SK-N-MC (cell line): ENCODE measurements around the gene SLCO4A1.

Experiments
- DNase-seq: peaks from one replicate; pipeline ENCODE4 v3.0.0-alpha.2; 2011; ENCODE audit warnings: low read depth, low spot score
- H3K27ac ChIP-seq: fragments of 200-600 bp; sonication (generic); 2 replicates; pipeline ENCODE4 v1.5.1; 2016; ENCODE audit warnings: mixed run types
- H3K36me3 ChIP-seq: fragments of 200-600 bp; sonication (generic); 2 replicates; pipeline ENCODE4 v1.6.1; 2017; ENCODE audit warnings: antibody characterized with exemption, low read length, mixed read lengths; ENCODE audit not compliant: insufficient read depth
- H3K4me3 ChIP-seq: fragments of 200-600 bp; sonication (generic); 2 replicates; pipeline ENCODE4 v1.5.1; 2016
- H3K9ac ChIP-seq: fragments of 200-600 bp; sonication (generic); 2 replicates; pipeline ENCODE4 v1.8.0; 2017; ENCODE audit warnings: mixed run types, mixed read lengths; ENCODE audit not compliant: insufficient read length
- H3K9me3 ChIP-seq: fragments of 200-600 bp; sonication (generic); 2 replicates; pipeline ENCODE4 v1.6.1; 2017; ENCODE audit warnings: low read depth, mild to moderate bottlenecking, antibody characterized with exemption, low read length, moderate library complexity, mixed read lengths
- EZH2 ChIP-seq: fragments of 200-600 bp; sonication (generic); IDR thresholded peaks from one replicate; pipeline ENCODE4 v1.6.1; 2017; ENCODE audit warnings: antibody characterized with exemption
- FOXP2 ChIP-seq: optimal IDR thresholded peaks from 2 replicates; pipeline ENCODE3; 2011; ENCODE audit warnings: mild to moderate bottlenecking, moderate library complexity; ENCODE audit not compliant: insufficient read depth; ENCODE audit errors: extremely low read length, control extremely low read depth
- POLR2AphosphoS5 ChIP-seq: IDR thresholded peaks from 2 replicates; pipeline ENCODE4 v1.6.1; 2012; ENCODE audit warnings: mild to moderate bottlenecking, low read depth, low read length, borderline replicate concordance

SLCO4A1 gene

DNA sequence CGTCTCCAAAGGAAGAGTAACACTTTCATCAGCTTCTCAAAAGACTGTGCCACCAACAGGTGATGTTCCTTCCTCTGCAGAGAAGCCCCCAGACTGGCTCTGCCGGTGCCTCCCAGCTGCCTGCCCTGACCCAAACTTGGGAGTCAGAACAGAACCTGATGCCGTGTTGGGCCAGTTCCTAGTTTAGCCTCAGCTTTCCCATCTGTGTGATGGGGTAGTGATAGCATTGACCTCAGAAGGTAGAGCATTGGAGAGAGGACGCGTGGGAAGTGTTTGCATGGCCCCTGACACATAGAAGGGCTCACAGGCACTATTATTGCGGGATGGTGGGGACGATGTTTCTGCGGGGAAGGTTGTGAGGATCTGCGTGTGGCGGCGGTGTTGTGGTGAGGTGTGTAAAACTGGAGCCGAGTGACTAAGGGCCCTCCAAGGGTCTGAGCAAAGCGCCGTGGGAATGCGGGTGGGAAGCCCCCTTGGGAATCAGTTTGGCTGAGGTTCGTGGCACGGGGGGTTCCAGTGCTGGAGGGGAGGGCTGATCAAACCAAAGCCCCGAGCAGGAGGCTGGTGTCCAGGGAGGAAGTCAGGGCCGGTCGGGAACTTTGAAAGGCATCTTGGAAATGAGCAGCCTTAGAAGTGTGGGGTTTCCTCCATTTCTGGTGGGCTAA is 68.0 kb downstream of the SLCO4A1 start:
- Histone ChIP-seq H3K4me3 (no peak overlapping the region), H3K9me3 (no peaks in the 10 kb centered on the region), H3K27ac (no peak overlapping the region), H3K9ac (no peak overlapping the region), H3K36me3 (no peaks in the 10 kb centered on the region)
- no peak for DNase-seq
- TF ChIP-seq FOXP2: no peak

DNA sequence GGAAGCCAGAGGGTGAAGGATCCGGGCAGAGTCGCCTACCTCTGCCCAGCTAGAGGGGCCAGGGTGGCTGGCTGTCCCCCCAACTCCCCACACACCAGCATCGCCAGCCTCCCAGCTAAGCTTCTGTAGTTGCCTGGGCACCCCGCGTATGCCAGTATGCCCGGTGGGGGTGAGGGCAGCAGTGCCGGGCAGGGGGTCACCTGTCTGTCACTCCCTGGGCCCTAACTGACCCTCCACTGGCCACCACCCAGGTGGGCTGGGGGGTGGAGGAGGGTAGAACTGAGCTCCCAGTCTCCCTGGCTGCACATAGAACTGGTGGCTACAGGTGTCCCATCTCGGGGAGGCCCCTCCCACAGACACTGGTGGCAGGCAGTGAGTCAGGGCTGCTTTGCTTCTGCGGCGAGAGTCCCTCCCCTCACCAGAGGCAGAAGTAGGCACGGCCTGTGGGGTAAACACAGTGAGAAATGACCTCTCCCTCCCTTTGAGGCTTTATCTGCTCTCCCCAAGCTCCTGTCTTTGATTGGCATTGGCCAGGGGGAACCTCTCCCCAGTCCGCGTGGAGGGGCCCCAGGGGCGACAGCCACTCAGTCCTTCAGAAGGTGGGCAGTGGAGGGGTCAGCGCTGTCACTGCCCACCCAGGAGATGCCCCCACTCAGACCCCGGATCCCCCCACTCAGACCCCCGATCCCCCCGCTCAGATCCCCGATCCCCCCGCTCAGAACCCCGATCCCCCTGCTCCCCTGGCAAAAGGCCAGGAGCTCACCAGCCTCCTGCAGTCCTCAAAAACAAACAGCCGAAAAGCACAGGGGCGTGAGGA is 68.8 kb downstream of the SLCO4A1 start:
- H3K4me3 ChIP-seq: no peak overlapping the region
- no peak overlapping the region for H3K27ac ChIP-seq
- DNase-seq: no peak

DNA sequence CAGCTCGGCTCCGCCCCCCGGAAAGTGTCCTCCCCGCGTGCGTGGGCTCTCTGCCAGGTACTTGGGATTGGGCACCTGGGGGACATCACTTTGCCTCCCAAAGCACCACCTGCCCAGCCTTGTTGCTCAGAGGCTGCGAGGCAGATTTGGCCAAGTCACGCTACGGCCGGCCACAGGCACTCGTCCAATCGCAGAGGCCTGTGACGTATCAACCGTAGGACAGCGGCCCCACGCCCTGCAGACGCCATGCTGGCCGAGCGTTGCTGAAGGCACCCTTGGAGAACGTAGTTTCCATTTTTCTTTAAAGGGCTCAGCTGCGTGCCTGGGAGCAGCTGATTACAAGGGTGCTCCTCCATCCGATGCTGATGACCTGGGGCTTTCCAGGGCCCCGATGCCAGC is 69.4 kb downstream of the SLCO4A1 start:
- Histone ChIP-seq H3K27ac (no peak overlapping the region), H3K9ac (no peak overlapping the region), H3K36me3 (no peaks in the 10 kb centered on the region), H3K9me3 (no peaks in the 10 kb centered on the region), H3K4me3 (no peak overlapping the region)
- TF ChIP-seq POLR2AphosphoS5: no peak
- no peak for TF ChIP-seq FOXP2
- no peak for TF ChIP-seq EZH2
- DNase-seq: no peak

More for the DNA sequence above, 68.8 kb downstream of the SLCO4A1 start:
- TF ChIP-seq POLR2AphosphoS5: no peak
- no peak for TF ChIP-seq FOXP2
- TF ChIP-seq EZH2: no peak
- H3K9ac ChIP-seq: no peak overlapping the region
- no peaks in the 10 kb centered on the region for H3K9me3 ChIP-seq
- no peaks in the 10 kb centered on the region for H3K36me3 ChIP-seq

DNA sequence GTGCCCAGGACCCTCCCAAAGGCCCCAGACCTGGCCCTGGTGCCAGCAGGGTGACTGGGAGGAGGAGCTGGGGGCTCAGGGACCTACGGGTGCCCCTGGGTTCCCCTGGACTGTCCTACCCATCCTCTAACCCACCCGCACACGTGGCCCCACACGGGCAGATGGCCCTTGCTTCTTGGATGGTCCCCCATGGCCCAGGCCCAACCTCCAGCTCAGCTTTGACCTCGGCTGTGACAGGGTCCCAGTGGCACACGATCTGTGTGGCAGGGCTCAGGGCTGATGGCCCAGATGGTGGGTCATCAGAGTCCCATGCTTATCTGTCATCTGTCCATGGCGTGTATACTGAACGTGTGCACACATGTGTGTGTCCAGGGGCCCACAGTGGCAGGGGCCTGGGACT is 70.3 kb downstream of the SLCO4A1 start:
- no peak for TF ChIP-seq POLR2AphosphoS5
- no peak for TF ChIP-seq EZH2
- no peak for TF ChIP-seq FOXP2
- Histone ChIP-seq H3K27ac (no peak overlapping the region), H3K9me3 (no peaks in the 10 kb centered on the region), H3K9ac (no peak overlapping the region), H3K36me3 (no peaks in the 10 kb centered on the region), H3K4me3 (no peak overlapping the region)
- no peak for DNase-seq

DNA sequence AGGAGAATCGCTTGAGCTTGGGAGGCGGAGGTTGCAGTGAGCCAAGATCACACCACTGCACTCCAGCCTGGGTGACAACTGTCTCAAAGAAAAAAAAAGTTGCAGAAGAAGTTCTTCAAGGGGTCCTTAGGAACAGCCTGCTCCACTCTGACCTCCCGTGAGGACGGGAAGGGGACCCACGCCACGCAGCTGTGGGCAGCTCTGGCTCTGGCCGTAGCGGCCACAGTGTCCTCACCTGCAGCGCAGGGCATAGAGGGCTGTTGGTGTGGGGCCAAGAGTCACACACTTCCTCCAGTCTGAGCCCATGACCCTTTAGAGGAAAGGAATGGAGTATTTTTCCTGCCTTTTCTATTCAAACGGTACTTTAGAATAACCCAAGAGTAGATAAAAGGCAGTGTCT is 71.7 kb downstream of the SLCO4A1 start:
- Histone ChIP-seq H3K27ac (no peak overlapping the region), H3K9ac (no peak overlapping the region), H3K4me3 (no peak overlapping the region), H3K9me3 (no peaks in the 10 kb centered on the region), H3K36me3 (no peaks in the 10 kb centered on the region)
- TF ChIP-seq FOXP2 (no peak), EZH2 (no peak), POLR2AphosphoS5 (no peak)
- no peak for DNase-seq

DNA sequence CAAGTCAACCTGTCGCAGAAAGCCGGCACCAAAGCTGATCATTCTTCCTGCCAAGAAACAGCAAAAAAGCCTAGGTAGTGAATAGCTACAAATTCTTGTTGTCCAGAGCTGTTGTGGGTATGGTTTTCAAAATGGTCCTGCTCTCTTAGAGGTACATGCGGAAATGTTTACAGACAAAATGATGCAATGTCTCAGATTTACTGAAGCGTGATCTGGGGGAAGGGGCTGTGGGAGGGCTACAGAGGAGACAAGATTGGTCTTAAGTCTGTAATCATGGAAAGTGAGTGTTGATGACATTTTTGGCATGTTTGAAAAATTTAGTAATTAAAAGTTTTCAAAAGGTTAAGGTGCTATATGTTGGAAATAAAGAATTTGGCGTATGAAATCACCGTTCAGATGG is 72.5 kb downstream of the SLCO4A1 start:
- DNase-seq: no peak
- Histone ChIP-seq H3K36me3 (no peaks in the 10 kb centered on the region), H3K9ac (no peak overlapping the region), H3K4me3 (no peak overlapping the region), H3K9me3 (no peaks in the 10 kb centered on the region), H3K27ac (no peak overlapping the region)
- TF ChIP-seq EZH2 (no peak), POLR2AphosphoS5 (no peak), FOXP2 (no peak)

DNA sequence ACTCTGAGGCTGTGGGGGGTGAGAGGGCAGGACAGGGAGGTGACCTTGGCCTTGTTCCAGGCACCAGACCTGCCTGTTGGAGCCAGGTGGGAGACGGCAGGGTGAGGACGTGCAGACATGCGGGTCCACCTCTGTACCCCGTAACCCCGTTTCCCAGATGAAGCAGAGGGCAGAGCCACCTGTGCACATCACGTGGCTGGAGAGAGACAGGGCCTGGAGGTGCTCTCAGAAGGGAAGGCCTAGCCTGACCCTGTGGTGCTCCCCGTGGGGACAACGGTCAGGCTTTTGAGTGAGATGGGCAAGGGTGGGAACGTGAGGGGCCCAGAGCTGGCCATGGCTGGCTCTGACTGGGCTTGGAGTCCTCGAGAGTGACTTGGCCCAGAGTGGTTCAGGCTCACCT is 72.9 kb downstream of the SLCO4A1 start:
- no peak overlapping the region for H3K4me3 ChIP-seq
- no peaks in the 10 kb centered on the region for H3K36me3 ChIP-seq
- no peak overlapping the region for H3K27ac ChIP-seq
- TF ChIP-seq EZH2: no peak
- TF ChIP-seq POLR2AphosphoS5: no peak
- TF ChIP-seq FOXP2: no peak
- no peaks in the 10 kb centered on the region for H3K9me3 ChIP-seq
- no peak overlapping the region for H3K9ac ChIP-seq
- no peak for DNase-seq

DNA sequence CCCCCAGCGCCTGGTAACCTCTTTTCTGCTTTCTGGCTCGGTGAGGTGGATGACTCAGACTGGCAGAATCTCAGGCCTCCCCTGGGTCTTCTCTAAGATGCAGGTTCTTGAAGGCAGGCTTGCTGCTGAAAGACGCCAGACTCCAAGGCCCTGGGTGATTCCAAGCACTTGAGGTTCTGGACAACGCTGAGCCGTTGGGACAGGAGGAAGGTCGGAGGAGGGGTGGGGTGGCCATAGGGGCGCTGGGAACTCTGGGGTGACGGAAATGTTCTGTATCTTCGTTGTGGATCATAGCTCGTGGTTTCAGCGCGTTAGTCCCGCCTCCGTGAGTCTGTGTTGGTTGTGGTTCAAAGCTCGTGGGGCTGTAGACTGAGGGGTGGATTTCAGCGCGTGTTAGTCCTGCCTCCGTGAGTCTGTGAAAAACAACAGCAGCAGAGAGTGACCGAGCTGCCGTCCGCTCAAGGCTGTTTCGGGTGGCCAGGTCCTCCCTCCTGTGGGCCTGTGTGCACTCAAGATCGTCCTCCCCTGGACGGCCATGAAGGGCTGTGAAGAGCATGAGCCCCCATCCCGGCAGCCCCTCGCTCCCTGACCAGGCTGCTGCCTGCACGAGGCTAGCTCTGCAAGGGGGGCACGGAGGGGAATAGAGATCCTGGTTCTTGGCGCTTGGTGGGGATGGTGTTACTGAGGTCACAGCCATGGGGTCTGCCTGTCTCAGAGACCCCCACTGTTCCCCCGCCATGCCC is 74.1 kb downstream of the SLCO4A1 start:
- TF ChIP-seq EZH2 (no peak), FOXP2 (no peak), POLR2AphosphoS5 (no peak)
- no peak overlapping the region for H3K9ac ChIP-seq

DNA sequence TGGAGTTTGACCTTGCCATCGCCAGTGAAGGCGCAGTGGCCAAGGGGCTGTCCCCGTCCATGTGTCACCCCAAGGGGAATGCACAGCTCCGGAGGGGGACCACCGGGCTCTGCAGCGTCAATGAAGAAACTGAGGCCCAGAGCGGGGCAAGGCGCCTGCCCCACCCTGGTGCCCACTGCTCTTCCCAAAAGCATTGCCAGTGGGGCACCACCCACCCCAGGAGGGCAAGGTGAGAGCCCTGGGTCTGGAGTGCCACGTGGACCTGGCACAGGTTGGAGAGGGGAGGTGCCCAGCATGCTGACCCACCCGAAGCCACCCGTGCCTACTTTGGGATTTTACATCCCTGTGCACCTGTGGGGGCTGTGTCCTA is 74.6 kb downstream of the SLCO4A1 start:
- Histone ChIP-seq H3K4me3 (no peak overlapping the region), H3K27ac (no peak overlapping the region), H3K9ac (no peak overlapping the region), H3K9me3 (peaks cover 5% of the 10 kb centered on the region), H3K36me3 (no peaks in the 10 kb centered on the region)
- TF ChIP-seq POLR2AphosphoS5 (no peak), FOXP2 (no peak), EZH2 (no peak)
- DNase-seq: no peak

More for the DNA sequence above, 74.1 kb downstream of the SLCO4A1 start:
- Histone ChIP-seq H3K27ac (no peak overlapping the region), H3K9me3 (peaks cover 5% of the 10 kb centered on the region), H3K36me3 (no peaks in the 10 kb centered on the region), H3K4me3 (no peak overlapping the region)
- no peak for DNase-seq
